Suppressor macrophage treated with lipopolysaccharide for 1 hour (primary cell): ENCODE results near the gene ACTR5.
"Not testable (repeated sequence)": the region's sequence is repeated elsewhere in the genome, so short reads cannot be mapped to it uniquely, and the experiment has no call there.

Experiments used
- DNase-seq, 3 donors: peaks; one replicate each; pipeline ENCODE4 v3.0.0-alpha.2; 2020 to 2022

ACTR5 gene

DNA sequence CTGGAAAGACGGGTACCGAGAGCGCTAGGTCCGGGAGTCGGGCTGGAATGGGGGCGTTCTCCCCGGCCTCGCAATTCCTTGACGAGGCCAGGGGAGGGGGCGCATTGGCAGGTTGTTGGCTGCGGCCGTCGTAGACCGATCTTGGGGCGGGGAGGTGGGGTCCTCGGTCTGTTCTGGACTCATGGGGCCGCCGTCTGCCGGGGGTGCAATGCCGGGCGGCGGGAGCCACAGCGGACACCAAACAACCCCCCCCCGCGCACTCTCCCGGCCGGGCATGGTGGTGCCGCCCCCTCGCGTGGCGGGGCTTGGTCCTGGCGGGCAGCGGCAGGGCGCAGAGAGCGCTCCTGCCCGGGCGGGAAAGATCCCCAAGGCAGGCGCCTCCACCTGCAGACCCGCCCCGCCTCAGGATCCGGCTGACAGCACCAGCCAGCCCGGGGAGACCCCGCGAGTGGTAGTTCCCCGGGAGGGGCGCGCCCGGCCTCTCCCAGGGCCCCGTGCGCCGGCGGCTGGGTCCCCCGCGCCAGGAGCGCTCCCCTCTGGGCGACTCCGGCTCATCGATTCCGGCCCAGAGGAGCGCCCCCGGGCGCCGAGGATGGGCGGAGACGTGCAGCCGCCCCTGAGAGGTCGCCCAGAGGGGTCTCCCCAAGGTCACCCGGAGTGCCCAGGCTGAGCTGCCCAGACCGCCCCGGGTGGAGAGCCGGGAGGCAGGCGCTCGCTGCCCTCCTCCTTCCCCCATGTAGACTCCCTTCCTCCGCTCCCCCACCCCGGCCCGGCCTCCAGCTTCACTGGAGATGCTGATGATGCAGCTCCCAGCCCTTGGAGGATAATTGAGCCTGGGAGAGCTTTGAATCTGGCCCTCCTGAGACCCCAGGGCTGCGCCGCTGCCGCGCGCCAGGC is 57.9 kb downstream of the ACTR5 start:
- DNase-seq = peak in 1 of 3 donors; percentile 28

DNA sequence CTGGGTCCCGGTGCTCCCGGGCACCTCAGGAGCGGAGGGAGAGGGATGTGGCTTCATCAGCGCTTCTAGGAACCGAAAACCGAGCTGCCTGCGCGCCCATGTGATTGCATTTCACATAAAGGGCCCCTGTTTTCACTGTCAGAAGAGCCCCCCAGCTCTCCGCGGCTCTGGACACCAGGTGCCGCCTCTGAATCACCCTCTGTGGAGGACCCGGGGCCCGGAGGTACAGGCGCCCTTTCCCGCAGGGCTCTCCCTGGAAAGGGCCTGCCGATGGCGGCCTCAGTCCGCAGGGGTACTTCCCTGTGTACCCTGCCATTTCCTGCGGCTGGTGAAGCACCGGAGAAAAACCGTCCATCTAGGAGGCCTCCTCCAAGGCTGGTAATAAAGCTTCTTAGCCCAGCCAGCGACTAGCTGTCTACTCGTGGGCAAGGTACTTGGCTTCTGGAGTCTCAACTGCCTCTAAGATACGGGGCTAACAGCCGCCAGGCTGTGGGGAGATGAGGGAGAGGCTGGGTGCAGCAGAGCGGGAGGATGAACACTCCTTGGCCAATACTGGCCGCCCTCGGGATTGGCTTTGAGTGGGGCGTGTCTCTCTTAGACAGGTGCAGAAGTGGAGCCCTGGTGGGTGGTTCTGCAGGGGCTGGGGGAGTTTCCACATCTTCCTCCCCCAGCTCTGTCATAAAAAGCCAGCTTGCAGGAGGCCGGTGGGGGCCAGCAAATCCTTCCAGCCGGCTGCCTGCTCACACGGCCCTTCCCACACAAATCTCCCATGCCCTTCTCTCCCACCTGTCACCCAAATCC is 58.8 kb downstream of the ACTR5 start:
- peak in 1 of 3 donors; percentile 20 for DNase-seq

DNA sequence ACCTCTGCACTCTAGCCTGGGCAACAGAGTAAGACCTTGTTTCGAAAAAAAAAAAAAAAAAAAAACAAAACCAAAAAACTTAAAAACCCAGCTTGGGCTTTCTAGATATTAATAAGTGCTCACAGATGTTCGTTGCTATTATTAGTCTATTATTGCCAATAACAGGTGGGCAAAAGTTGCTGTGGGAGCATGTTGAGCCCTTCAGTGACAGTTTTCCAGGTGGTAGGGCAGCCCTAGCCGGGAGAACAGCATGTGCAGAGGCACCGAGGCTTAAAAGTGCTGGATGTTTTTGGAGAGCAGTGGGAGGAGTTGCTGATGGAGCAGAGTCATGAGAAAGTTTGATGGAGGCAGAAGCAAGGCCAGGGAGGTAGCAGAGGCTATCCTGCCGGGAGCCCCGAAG is 61.7 kb downstream of the ACTR5 start:
- no peak for DNase-seq

DNA sequence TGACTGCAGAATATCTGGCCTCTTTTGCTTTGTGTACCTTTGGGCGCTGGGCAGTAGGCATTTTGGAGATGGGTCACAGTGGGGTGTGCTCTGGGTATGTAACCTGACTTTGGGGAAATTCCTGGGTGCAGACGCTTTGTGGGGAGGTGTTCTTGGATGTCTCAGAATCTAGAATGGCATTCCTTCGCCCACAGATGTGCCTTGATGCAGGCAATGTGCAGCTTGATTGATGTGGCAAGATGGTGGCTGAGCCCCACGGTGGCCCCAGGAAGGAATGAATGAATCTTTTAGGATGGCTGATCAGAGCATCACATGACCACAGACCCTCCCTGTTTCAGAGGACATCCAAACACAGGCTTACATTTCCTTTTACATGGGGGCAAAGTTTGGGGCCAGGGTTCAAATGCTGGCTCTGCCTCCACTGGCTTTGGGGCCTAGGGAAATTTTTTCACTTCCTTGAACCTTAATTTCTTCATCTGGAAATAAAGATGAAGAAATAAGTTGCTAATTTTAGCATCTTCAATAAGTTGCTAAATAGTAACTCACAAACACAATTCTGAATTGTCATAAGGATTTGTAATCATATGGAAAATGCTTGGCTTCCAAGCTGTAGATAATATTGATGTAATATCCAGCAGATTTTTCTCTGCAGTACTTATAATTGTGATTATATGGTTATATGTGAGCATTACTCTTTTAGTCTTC is 62.8 kb downstream of the ACTR5 start:
- peak in 1 of 3 donors; percentile 21 for DNase-seq

DNA sequence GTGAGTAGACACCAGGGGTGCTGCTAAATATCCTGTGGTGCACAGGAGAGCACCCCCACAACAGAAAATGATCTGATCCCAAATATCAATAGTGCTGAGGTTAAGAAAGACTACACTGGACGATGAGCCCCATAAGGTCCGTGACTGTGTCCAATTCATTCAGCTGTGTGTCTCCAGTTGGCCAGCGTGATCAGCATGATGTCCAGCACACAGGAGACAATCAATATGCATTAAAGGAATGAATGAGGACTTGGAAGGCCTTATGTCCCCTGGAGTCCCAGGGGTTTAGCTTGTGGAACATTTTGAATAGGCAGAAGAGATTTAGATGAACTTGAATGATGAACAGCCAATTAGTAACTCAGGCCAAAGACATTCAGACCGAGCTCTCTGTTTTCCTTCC is 63.5 kb downstream of the ACTR5 start:
- no peak for DNase-seq

- no peak for DNase-seq
Measured at GRCh38 chr20:38812182-38812581, 63.9 kb downstream of the ACTR5 start.

DNA sequence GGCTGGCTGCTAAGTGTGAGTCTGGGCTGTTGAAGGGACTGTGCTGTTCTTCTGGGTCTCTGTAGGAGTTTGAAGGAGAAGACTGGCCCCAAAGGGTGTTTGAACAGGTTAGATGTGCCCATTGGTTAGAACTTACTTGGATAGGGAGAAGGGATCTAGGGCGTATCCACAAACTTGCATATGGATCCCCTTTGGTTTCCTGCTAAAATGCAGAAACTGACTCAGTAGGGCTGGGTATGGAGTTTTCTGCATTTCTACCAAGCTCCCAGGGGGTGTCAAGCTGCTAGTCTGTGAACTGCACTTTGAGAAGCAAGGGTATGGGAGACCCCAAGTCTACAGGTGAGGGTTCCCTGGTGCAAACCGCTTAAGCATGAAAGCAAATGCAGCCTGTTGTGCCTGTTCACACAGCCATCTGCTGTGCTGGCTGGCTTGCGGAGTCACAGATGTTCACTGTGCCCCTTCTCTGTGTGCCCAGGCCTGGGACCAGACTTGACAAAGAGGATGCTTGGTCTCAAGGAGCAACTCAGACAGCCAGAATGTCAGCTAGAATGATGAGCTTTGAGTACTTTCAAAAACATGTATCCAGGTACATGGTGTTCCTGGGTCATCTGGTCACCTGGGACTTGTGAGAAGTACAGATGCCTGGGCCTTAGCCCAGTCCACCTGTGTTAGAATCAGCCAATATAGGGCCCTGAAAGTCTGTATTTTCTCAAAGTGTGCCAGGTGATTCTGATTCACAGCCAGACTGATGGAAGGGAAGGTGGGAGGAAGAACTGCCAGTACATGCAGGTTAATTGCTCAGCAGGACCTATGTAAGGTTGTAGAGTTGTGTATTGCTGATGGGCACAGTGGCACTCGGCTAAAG is 64.7 kb downstream of the ACTR5 start:
- no peak for DNase-seq

DNA sequence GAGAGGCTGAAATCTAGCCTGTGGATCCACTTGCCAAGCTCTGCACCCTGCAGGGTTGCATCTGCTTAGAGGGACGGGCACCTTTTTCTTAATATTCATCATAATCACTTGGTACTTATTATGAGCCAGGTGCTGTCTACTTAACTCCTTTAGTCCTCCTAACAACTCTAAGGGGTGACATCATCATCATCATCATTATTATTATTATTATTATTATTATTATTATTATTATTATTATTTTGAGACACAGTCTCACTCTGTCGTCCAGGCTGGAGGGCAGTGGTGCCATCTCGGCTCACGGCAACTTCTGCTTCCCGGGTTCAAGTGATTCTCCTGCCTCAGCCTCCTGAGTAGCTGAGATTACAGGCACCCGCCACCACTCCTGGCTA is 65.3 kb downstream of the ACTR5 start:
- not testable (repeated sequence) for DNase-seq

DNA sequence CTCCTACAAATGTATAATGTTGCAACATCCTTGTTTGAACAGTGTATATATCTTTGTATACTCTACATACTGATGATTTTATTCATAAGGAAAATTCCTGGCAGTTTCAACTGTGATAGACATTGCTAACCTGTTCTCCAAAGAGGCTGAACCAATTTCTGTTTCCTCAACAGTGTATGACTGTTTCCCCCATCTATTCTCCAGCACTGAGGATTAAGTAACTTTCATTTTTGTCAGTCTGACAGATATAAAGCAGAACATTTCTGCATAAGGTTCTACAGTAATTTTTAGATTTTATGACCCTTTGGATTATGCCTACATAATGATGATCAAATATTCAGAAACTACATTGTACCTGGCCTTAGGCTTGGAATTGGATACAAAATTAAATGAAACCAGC is 67.2 kb downstream of the ACTR5 start:
- DNase-seq = no peak

DNA sequence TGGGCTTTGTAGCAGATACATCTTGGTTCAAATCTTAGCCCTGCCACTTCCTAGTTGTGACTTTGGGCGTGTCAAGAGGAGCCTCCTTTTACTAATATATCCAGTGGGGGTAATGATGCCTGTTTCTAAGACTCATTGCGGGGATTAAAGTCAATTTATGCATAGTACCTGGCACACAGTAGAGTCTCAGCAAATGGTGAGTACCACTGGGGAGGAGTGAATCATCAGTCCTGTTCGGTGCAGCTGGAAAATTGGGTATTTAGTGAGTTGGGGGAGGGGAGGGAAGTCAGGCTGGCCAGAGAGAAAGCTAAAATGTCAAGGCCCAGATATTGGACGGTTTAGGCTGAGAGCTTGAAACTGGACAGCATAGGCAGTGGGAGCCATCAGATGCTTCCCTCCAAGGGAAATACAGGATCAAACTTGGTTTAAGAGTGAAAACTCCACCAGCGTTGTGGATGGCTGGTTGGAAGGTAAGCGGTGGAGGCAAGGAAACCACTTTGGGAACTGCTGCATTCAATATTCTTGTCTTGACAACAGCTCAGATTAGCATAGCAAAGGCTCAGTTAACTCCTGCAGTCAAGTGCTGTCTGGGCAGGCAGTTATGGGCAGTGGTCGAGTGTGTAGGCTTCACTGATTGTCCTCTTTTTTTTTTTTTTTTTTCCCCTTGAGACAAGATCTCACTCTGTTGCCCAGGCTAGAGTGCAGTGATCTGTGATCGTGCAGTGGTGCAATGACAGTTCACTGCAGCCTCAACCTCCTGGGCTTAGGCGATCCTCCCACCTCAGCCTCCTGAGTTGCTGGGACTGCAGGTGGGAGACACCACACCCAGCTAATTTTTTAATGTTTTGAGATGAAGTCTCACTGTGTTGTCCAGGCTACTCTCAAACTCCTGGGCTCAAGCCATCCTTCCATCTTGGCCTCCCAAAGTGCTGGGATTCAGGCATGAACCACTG is 70.1 kb downstream of the ACTR5 start:
- no peak for DNase-seq
